K562 (cell line): ENCODE data around the gene ERGIC1. TPM values are rescaled to one million over a fixed set of nuclear protein-coding genes. Genes with fewer than 3 reads are reported as not detected.
A peak's percentile ranks its signal among the peaks of the same experiment; 100 is the strongest.

Experiments used
- BCLAF1 ChIP-seq, 2 experiments: fragments of 450-650 bp in 1 of 2; IDR thresholded peaks; 2 replicates each; pipeline ENCODE4 v1.6.1; 2011 to 2017; ENCODE audit warnings: low read depth in 2 of 2, antibody characterized with exemption in 1 of 2, borderline replicate concordance in 1 of 2, low read length in 1 of 2, mild to moderate bottlenecking in 1 of 2, mixed read lengths in 1 of 2; ENCODE audit not compliant: control insufficient read depth in 1 of 2
- CBFA2T3 ChIP-seq: fragments of 450-650 bp; IDR thresholded peaks from 2 replicates; pipeline ENCODE4 v1.6.1; 2017
- EHMT2 ChIP-seq: fragments of 450-650 bp; IDR thresholded peaks from 2 replicates; pipeline ENCODE4 v1.6.1; 2018; ENCODE audit warnings: antibody characterized with exemption
- GABPA ChIP-seq: fragments of 200-800 bp; sonication (Bioruptor generic); conservative IDR thresholded peaks from 2 replicates; pipeline ENCODE4 v1.6.1; 2016; ENCODE audit warnings: low read depth, missing genetic modification characterization, missing compliant biosample characterization
- MNT ChIP-seq, 2 experiments: fragments of 450-650 bp; conservative IDR thresholded peaks; 2 replicates each; pipeline ENCODE4 v1.6.1; 2017; ENCODE audit warnings: mild to moderate bottlenecking in 2 of 2, moderate library complexity in 2 of 2
- PCBP2 ChIP-seq: fragments of 200-400 bp; formaldehyde crosslinking; IDR thresholded peaks from 2 replicates; pipeline ENCODE4 v1.6.1; 2018; ENCODE audit warnings: low read length, low read depth, mild to moderate bottlenecking, moderate library complexity; ENCODE audit not compliant: poor library complexity, severe bottlenecking
- PML ChIP-seq: IDR thresholded peaks from 2 replicates; pipeline ENCODE4 v1.6.1; 2012; ENCODE audit warnings: low read length, inconsistent platforms
- RBFOX2 ChIP-seq: fragments of 200-400 bp; formaldehyde crosslinking; IDR thresholded peaks from 2 replicates; pipeline ENCODE4 v1.6.1; 2017; ENCODE audit warnings: low read depth, mild to moderate bottlenecking, low read length, moderate library complexity
- SMAD2 ChIP-seq: fragments of 150-350 bp; IDR thresholded peaks from 2 replicates; pipeline ENCODE4 v1.6.1; 2014; ENCODE audit warnings: low read depth, mild to moderate bottlenecking, low read length
- ZBED1 ChIP-seq: IDR thresholded peaks from 2 replicates; pipeline ENCODE4 v1.6.1; 2014
- ZNF143 ChIP-seq: sonication (generic); formaldehyde crosslinking; IDR thresholded peaks from 2 replicates; pipeline ENCODE4 v1.9.0; 2022; ENCODE audit warnings: mild to moderate bottlenecking, missing genetic modification reagents
- ZZZ3 ChIP-seq: fragments of 450-650 bp; IDR thresholded peaks from 2 replicates; pipeline ENCODE4 v1.6.1; 2016; ENCODE audit warnings: antibody characterized with exemption, mild to moderate bottlenecking, moderate library complexity
- polyA plus RNA-seq, 8 experiments: library from polyadenylated mRNA; depleted of rRNA in 4 of 8; stranded (reverse) in 5 of 8; unstranded in 3 of 8; fragments of >200 nt; fragmentation: Nextera tagmentation in 2 of 8; fragmentation: Illumina TruSeq in 1 of 8; extraction: Ambion mirVana in 2 of 8; extraction: Trizol in 1 of 8; gene quantifications; 2 replicates each; pipeline versions ENCODE4 v1.2.1 to v1.2.3, GENCODE V29; 2011 to 2014; ENCODE audit warnings: inconsistent platforms in 1 of 8, missing spikeins in 1 of 8
- total RNA-seq, 7 experiments: library from RNA; depleted of rRNA in 6 of 7; stranded (reverse); fragments of >200 nt in 6 of 7; fragmentation: Illumina TruSeq in 2 of 7; extraction: Trizol in 2 of 7; gene quantifications; 2 replicates each; pipeline versions ENCODE4 v1.2.1 to v1.2.3, GENCODE V29; 2011 to 2021; ENCODE audit warnings: low replicate concordance in 1 of 7
- TF ChIP-seq, protein P1 (sequence below): fragments of 450-650 bp; formaldehyde crosslinking; conservative IDR thresholded peaks from 2 replicates; pipeline ENCODE4 v1.4.0; 2022; ENCODE audit warnings: mild to moderate bottlenecking, missing genetic modification characterization
- TF ChIP-seq, protein P2 (sequence below): sonication (generic); formaldehyde crosslinking; IDR thresholded peaks from 2 replicates; pipeline ENCODE4 v1.8.0; 2022; ENCODE audit warnings: missing genetic modification reagents, mild to moderate bottlenecking, borderline replicate concordance
- TF ChIP-seq, protein P3 (sequence below): sonication (generic); formaldehyde crosslinking; IDR thresholded peaks from 2 replicates; pipeline ENCODE4 v1.8.0; 2022; ENCODE audit warnings: mild to moderate bottlenecking, missing genetic modification reagents, borderline replicate concordance
- TF ChIP-seq, protein P4 (sequence below): fragments of 450-650 bp; formaldehyde crosslinking; IDR thresholded peaks from 2 replicates; pipeline ENCODE4 v1.4.0; 2020; ENCODE audit warnings: mild to moderate bottlenecking, moderate library complexity

Gene ERGIC1
- total and polyA plus RNA-seq, 9 of the 15 experiments (the other 6 are each of a cell fraction or from before 2014, with no cell fraction given): 5.5 to 68.4 (median 36.4) TPM

- TF ChIP-seq, protein P1, sequence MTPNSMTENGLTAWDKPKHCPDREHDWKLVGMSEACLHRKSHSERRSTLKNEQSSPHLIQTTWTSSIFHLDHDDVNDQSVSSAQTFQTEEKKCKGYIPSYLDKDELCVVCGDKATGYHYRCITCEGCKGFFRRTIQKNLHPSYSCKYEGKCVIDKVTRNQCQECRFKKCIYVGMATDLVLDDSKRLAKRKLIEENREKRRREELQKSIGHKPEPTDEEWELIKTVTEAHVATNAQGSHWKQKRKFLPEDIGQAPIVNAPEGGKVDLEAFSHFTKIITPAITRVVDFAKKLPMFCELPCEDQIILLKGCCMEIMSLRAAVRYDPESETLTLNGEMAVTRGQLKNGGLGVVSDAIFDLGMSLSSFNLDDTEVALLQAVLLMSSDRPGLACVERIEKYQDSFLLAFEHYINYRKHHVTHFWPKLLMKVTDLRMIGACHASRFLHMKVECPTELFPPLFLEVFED: no peak
- TF ChIP-seq PCBP2 (no peak), BCLAF1 (IDR thresholded peaks at IDR 0.05; ENCODE audit: borderline replicate concordance in 1 of 2, control insufficient read depth in 1 of 2, low read depth in 2 of 2, low read length in 1 of 2) (0 out of 4 replicates have a peak, but pooled peaks of 1 of the 2 experiments have one; percentile 65), SMAD2 (no peak), MNT (conservative IDR thresholded peaks at IDR 0.05) (peak in 1 of 2 experiments; percentile 61; a peak in 1 of 4 replicates), CBFA2T3 (no peak), ZNF143 (no peak), GABPA (no peak), EHMT2 (no peak), ZBED1 (no peak), PML (peak; percentile 50; the same call in 1 of the 2 replicates), ZZZ3 (0 out of 2 replicates have a peak, but pooled peaks have one; percentile 42), RBFOX2 (peak; percentile 76)
- TF ChIP-seq, protein P2, sequence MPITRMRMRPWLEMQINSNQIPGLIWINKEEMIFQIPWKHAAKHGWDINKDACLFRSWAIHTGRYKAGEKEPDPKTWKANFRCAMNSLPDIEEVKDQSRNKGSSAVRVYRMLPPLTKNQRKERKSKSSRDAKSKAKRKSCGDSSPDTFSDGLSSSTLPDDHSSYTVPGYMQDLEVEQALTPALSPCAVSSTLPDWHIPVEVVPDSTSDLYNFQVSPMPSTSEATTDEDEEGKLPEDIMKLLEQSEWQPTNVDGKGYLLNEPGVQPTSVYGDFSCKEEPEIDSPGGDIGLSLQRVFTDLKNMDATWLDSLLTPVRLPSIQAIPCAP (CRISPR knock-in tag): no peak
- TF ChIP-seq, protein P3, sequence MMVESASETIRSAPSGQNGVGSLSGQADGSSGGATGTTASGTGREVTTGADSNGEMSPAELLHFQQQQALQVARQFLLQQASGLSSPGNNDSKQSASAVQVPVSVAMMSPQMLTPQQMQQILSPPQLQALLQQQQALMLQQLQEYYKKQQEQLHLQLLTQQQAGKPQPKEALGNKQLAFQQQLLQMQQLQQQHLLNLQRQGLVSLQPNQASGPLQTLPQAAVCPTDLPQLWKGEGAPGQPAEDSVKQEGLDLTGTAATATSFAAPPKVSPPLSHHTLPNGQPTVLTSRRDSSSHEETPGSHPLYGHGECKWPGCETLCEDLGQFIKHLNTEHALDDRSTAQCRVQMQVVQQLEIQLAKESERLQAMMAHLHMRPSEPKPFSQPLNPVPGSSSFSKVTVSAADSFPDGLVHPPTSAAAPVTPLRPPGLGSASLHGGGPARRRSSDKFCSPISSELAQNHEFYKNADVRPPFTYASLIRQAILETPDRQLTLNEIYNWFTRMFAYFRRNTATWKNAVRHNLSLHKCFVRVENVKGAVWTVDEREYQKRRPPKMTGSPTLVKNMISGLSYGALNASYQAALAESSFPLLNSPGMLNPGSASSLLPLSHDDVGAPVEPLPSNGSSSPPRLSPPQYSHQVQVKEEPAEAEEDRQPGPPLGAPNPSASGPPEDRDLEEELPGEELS (CRISPR knock-in tag): no peak
- TF ChIP-seq, protein P4, sequence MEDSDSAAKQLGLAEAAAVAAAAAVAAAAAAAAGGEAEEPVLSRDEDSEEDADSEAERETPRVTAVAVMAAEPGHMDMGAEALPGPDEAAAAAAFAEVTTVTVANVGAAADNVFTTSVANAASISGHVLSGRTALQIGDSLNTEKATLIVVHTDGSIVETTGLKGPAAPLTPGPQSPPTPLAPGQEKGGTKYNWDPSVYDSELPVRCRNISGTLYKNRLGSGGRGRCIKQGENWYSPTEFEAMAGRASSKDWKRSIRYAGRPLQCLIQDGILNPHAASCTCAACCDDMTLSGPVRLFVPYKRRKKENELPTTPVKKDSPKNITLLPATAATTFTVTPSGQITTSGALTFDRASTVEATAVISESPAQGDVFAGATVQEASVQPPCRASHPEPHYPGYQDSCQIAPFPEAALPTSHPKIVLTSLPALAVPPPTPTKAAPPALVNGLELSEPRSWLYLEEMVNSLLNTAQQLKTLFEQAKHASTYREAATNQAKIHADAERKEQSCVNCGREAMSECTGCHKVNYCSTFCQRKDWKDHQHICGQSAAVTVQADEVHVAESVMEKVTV (CRISPR knock-in tag): no peak
These were observed 124.4 kb downstream of the ERGIC1 start (continued) for GRCh38 chr5:172958331-172959046.
